A673 (cell line): ENCODE results near the gene FDXR.

Experiments
- EZH2 ChIP-seq: fragments of 200-600 bp; sonication (generic); IDR thresholded peaks from 2 replicates; pipeline ENCODE4 v1.6.1; 2017; ENCODE audit warnings: borderline replicate concordance, low read depth, mild to moderate bottlenecking, mixed read lengths, antibody characterized with exemption, low read length; ENCODE audit not compliant: poor library complexity, severe bottlenecking
- TF ChIP-seq, protein P1 (sequence below): fragments of 300-800, 200-600 bp; sonication (generic); conservative IDR thresholded peaks from 2 replicates; pipeline ENCODE4 v1.5.1; 2017; ENCODE audit warnings: low read depth, mild to moderate bottlenecking, antibody characterized with exemption, low read length, moderate library complexity, mixed read lengths

DNA sequence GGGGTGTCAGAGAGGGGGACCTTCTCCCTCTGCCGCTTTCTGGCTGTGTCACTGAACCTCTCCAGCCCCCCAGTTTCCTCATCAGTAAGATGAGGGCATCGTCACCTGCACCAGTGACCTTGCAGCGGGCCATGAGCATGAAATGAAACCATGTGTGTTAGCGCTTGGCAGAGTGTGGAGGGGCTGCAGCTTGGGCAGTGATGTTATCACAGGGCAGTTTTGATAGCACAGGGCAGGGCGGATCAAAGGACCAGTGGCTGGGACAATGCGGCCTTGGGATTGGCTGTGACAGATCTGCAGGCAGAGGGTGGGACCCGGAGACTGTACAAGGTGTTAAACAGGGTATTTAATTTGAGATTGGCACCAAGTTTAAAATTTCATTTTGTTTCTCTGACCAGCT, 57.7 kb downstream of the FDXR start:
- TF ChIP-seq, protein P1, sequence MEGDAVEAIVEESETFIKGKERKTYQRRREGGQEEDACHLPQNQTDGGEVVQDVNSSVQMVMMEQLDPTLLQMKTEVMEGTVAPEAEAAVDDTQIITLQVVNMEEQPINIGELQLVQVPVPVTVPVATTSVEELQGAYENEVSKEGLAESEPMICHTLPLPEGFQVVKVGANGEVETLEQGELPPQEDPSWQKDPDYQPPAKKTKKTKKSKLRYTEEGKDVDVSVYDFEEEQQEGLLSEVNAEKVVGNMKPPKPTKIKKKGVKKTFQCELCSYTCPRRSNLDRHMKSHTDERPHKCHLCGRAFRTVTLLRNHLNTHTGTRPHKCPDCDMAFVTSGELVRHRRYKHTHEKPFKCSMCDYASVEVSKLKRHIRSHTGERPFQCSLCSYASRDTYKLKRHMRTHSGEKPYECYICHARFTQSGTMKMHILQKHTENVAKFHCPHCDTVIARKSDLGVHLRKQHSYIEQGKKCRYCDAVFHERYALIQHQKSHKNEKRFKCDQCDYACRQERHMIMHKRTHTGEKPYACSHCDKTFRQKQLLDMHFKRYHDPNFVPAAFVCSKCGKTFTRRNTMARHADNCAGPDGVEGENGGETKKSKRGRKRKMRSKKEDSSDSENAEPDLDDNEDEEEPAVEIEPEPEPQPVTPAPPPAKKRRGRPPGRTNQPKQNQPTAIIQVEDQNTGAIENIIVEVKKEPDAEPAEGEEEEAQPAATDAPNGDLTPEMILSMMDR = no peak
- TF ChIP-seq EZH2 = no peak
